ENCODE results near the gene GXYLT2.

Gene GXYLT2

GRCh38 chr3:72941245-72941644, 53.4 kb downstream of the GXYLT2 start:
- ATAC-seq: no peak

- ATAC-seq: no peak
Measured at GRCh38 chr3:72942427-72942826, 54.6 kb downstream of the GXYLT2 start.

- no peak for ATAC-seq
Measured at GRCh38 chr3:72944696-72945095, 56.9 kb downstream of the GXYLT2 start.

- no peak for ATAC-seq
Measured at GRCh38 chr3:72947715-72948490, 60.1 kb downstream of the GXYLT2 start.

- ATAC-seq: no peak
Measured at GRCh38 chr3:72949016-72949415, 61.2 kb downstream of the GXYLT2 start.

GRCh38 chr3:72950372-72950771, 62.5 kb downstream of the GXYLT2 start:
- ATAC-seq: no peak

GRCh38 chr3:72950801-72951200, 63.0 kb downstream of the GXYLT2 start:
- no peak for ATAC-seq

- ATAC-seq: peak; percentile 41 to 81
Measured at GRCh38 chr3:72951259-72951722, 63.4 kb downstream of the GXYLT2 start.

- ATAC-seq: no peak
Measured at GRCh38 chr3:72953325-72953956, 65.6 kb downstream of the GXYLT2 start.

GRCh38 chr3:72957297-72957696, 69.5 kb downstream of the GXYLT2 start:
- no peak for ATAC-seq

- no peak for ATAC-seq
Measured at GRCh38 chr3:72959336-72959735, 71.5 kb downstream of the GXYLT2 start.

- ATAC-seq: peak in 1 of 2 donors; percentile 40
Measured at GRCh38 chr3:72960812-72961518, 73.1 kb downstream of the GXYLT2 start.

GRCh38 chr3:72961752-72962151, 73.9 kb downstream of the GXYLT2 start:
- no peak for ATAC-seq

GRCh38 chr3:72962317-72962716, 74.5 kb downstream of the GXYLT2 start:
- ATAC-seq: no peak

- no peak for ATAC-seq
Measured at GRCh38 chr3:72964633-72965032, 76.8 kb downstream of the GXYLT2 start.

GRCh38 chr3:72968266-72968664, 80.4 kb downstream of the GXYLT2 start:
- no peak for ATAC-seq

- ATAC-seq: no peak
Measured at GRCh38 chr3:72969766-72970165, 81.9 kb downstream of the GXYLT2 start.

- no peak for ATAC-seq
Measured at GRCh38 chr3:72970942-72971341, 83.1 kb downstream of the GXYLT2 start.

- ATAC-seq: no peak
Measured at GRCh38 chr3:72972706-72973030, 84.8 kb downstream of the GXYLT2 start.

GRCh38 chr3:72973031-72973723, 85.3 kb downstream of the GXYLT2 start:
- no peak for ATAC-seq

- ATAC-seq: no peak
Measured at GRCh38 chr3:72973786-72974185, 85.9 kb downstream of the GXYLT2 start.

- no peak for ATAC-seq
Measured at GRCh38 chr3:72974956-72975355, 87.1 kb downstream of the GXYLT2 start.

- no peak for ATAC-seq
Measured at GRCh38 chr3:72976281-72976741, 88.5 kb downstream of the GXYLT2 start.
